IMR-90 (cell line): Measurements from ENCODE around the gene CASP8. TPM values are rescaled to one million over a fixed set of nuclear protein-coding genes. Genes with fewer than 3 reads are reported as not detected.

Source experiments
- ATAC-seq: fragments of 200-7000 bp; cut with Tn5 transposase; 2 replicates; pipeline ENCODE4 v1.9.1; 2020; ENCODE audit warnings: low read depth, mild to moderate bottlenecking, moderate library complexity
- BruUV-seq: library from RNA; stranded (reverse); fragments of 400-500 nt; replicated peaks from 2 replicates; lab custom pipeline; 2021; lab: Mats Ljungman, UMichigan
- CTCF ChIA-PET: fragments of 300-600 bp; formaldehyde crosslinking; extraction: SDS; loops from one replicate; lab custom pipeline; 2021; ENCODE audit warnings: antibody characterized with exemption; lab: Yijun Ruan, JAX
- POLR2A ChIA-PET: fragments of 300-600 bp; sonication (Branson Sonifier 250); formaldehyde crosslinking; loops from one replicate; lab custom pipeline; 2022; ENCODE audit warnings: antibody characterized with exemption; ENCODE audit not compliant: unreplicated experiment; lab: Charles Lee
- DNase-seq: peaks from one replicate; pipeline ENCODE4 v3.0.0; 2013
- H2AFZ ChIP-seq: replicated peaks from 2 replicates; pipeline ENCODE3; 2013; ENCODE audit warnings: low read length, mild to moderate bottlenecking; ENCODE audit not compliant: poor library complexity
- H2AK5ac ChIP-seq: 2 replicates; pipeline ENCODE4 v1.6.1; 2013; ENCODE audit warnings: low read depth, low read length, inconsistent platforms
- H2AK9ac ChIP-seq: replicated peaks from 2 replicates; pipeline ENCODE3; 2013; ENCODE audit warnings: mild to moderate bottlenecking, low read depth, low read length, moderate library complexity; ENCODE audit not compliant: poor library complexity
- H2BK120ac ChIP-seq: 2 replicates; pipeline ENCODE4 v1.6.1; 2013; ENCODE audit warnings: low read depth, low read length, inconsistent platforms
- H2BK15ac ChIP-seq: 3 replicates; pipeline ENCODE4 v1.6.1; 2013; ENCODE audit warnings: low read depth, low read length, inconsistent platforms
- H2BK20ac ChIP-seq: 2 replicates; pipeline ENCODE4 v1.6.1; 2013; ENCODE audit warnings: low read depth, mild to moderate bottlenecking, inconsistent platforms, low read length, moderate library complexity
- H2BK5ac ChIP-seq: 2 replicates; pipeline ENCODE4 v1.6.1; 2013; ENCODE audit warnings: mild to moderate bottlenecking, low read depth, low read length, inconsistent platforms; ENCODE audit not compliant: poor library complexity, severe bottlenecking
- H3K14ac ChIP-seq: replicated peaks from 2 replicates; pipeline ENCODE4 v1.6.1; 2013; ENCODE audit warnings: low read depth, low read length, inconsistent platforms
- H3K18ac ChIP-seq: 2 replicates; pipeline ENCODE4 v1.6.1; 2013; ENCODE audit warnings: low read depth, low read length, control low read depth
- H3K23ac ChIP-seq: 2 replicates; pipeline ENCODE4 v1.6.1; 2013; ENCODE audit warnings: low read depth, low read length, inconsistent platforms
- H3K27ac ChIP-seq: 2 replicates; pipeline ENCODE4 v1.5.1; 2013; ENCODE audit warnings: mild to moderate bottlenecking, control low read depth, low read length; ENCODE audit not compliant: insufficient read depth
- H3K27me3 ChIP-seq: 2 replicates; pipeline ENCODE4 v1.6.1; 2013; ENCODE audit warnings: low read length; ENCODE audit not compliant: control insufficient read depth, insufficient read depth
- H3K36me3 ChIP-seq: 2 replicates; pipeline ENCODE4 v1.6.1; 2013; ENCODE audit warnings: low read length, mixed read lengths; ENCODE audit not compliant: control insufficient read depth, insufficient read depth
- H3K4ac ChIP-seq: 2 replicates; pipeline ENCODE4 v1.6.1; 2013; ENCODE audit warnings: low read depth, low read length, inconsistent platforms
- H3K4me1 ChIP-seq: 2 replicates; pipeline ENCODE4 v1.6.1; 2013; ENCODE audit warnings: low read length, mixed read lengths; ENCODE audit not compliant: control insufficient read depth, insufficient read depth
- H3K4me2 ChIP-seq: 2 replicates; pipeline ENCODE4 v1.6.1; 2013; ENCODE audit warnings: low read depth, mild to moderate bottlenecking, control low read depth, low read length, moderate library complexity
- H3K4me3 ChIP-seq: 2 replicates; pipeline ENCODE4 v1.5.1; 2013; ENCODE audit warnings: low read depth, mild to moderate bottlenecking, control low read depth, low read length, moderate library complexity; ENCODE audit not compliant: insufficient read depth
- H3K56ac ChIP-seq: 2 replicates; pipeline ENCODE4 v1.6.1; 2013; ENCODE audit warnings: low read length, inconsistent platforms; ENCODE audit not compliant: insufficient read depth; ENCODE audit errors: extremely low read depth
- H3K79me1 ChIP-seq, 2 experiments: 2 replicates each; pipeline ENCODE4 v1.6.1; 2013; ENCODE audit warnings: low read length in 2 of 2, inconsistent platforms in 1 of 2, low read depth in 1 of 2
- H3K9ac ChIP-seq: 2 replicates; pipeline ENCODE4 v1.6.1; 2013; ENCODE audit warnings: low read depth, low read length, control low read depth
- H3K9me1 ChIP-seq: 2 replicates; pipeline ENCODE4 v1.6.1; 2013; ENCODE audit warnings: low read length, inconsistent platforms; ENCODE audit not compliant: insufficient read depth
- H3K9me3 ChIP-seq: 2 replicates; pipeline ENCODE4 v1.6.1; 2013; ENCODE audit warnings: low read length; ENCODE audit not compliant: control insufficient read depth, insufficient read depth
- H4K20me1 ChIP-seq: 2 replicates; pipeline ENCODE4 v1.6.1; 2013; ENCODE audit warnings: low read length, inconsistent platforms; ENCODE audit not compliant: insufficient read depth
- H4K5ac ChIP-seq: 2 replicates; pipeline ENCODE4 v1.6.1; 2013; ENCODE audit warnings: mild to moderate bottlenecking, low read depth, low read length, control low read depth
- H4K8ac ChIP-seq, 2 experiments: 2 replicates each; pipeline ENCODE4 v1.6.1; 2013; ENCODE audit warnings: low read depth in 2 of 2, low read length in 2 of 2, control low read depth in 1 of 2, inconsistent platforms in 1 of 2
- H4K91ac ChIP-seq: 2 replicates; pipeline ENCODE4 v1.6.1; 2013; ENCODE audit warnings: low read depth, low read length, inconsistent platforms; ENCODE audit not compliant: insufficient read depth
- RCOR1 ChIP-seq: IDR thresholded peaks from 2 replicates; pipeline ENCODE4 v1.6.1; 2012; ENCODE audit warnings: mild to moderate bottlenecking, low read length, improper control_type of control experiment; ENCODE audit not compliant: insufficient replicate concordance
- WGBS, 2 experiments: methylation state at CpG; one replicate each; pipeline versions ENCODE4 v1.1.5 to v1.1.7; 2013; ENCODE audit warnings: missing lambda C conversion rate in 2 of 2; ENCODE audit not compliant: insufficient read length in 1 of 2; ENCODE audit errors: extremely low coverage in 2 of 2; 5-methylcytosine and 5-hydroxymethylcytosine counted together
- dilution Hi-C: fragments of 300-500 bp; cut with HindIII; formaldehyde crosslinking; loops from one replicate; pipeline ENCODE4 v1.14.3; 2018; ENCODE audit warnings: low sequenced_read_pairs; ENCODE audit not compliant: unreplicated experiment
- in situ Hi-C: fragments of 300-500 bp; cut with MboI; formaldehyde crosslinking; loops from 3 replicates; pipeline ENCODE4 v1.14.3; 2019; ENCODE audit warnings: low sequenced_read_pairs, inconsistent platforms, mixed read lengths
- intact Hi-C: fragments of 100-400 bp; cut with micrococcal nuclease; formaldehyde crosslinking; loops from 2 replicates; pipeline ENCODE4 v1.10.0; 2022
- polyA plus RNA-seq, 3 experiments: library from polyadenylated mRNA; depleted of rRNA; stranded (reverse); fragments of >200 nt; gene quantifications; 2 replicates each; pipeline ENCODE4 v1.2.3, GENCODE V29; 2012; ENCODE audit warnings: low replicate concordance in 1 of 3
- total RNA-seq: library from RNA; depleted of rRNA; stranded (reverse); fragments of >200 nt; gene quantifications from 2 replicates; pipeline ENCODE4 v1.2.3, GENCODE V29; 2012
- TF ChIP-seq, protein P1 (sequence below): conservative IDR thresholded peaks from 2 replicates; pipeline ENCODE4 v1.5.1; 2012; ENCODE audit warnings: mild to moderate bottlenecking, low read depth, low read length, improper control_type of control experiment

CASP8 gene
- total and polyA plus RNA-seq, 2 of the 4 experiments (the other 2 are of a cell fraction) = 13.1 to 17.0 TPM

DNA sequence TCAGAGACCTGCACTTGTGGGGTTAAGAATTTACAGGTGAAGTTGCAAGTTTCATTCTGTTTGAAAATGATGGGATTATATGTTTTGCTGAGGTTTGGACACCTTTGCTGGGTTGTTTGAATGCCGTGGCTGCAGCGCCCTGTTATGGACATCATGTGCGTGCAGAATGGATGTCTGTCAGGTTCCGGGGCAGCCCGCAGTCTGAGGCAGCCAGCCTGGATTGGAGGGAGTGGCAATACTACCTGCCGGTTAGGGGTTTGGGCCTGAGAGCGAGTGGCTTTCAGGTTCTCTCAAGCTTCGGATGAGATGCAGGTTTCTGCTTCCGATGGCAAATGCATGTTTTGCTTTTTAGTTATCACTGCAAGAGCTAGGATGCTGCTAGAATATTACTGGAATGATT is 1.1 kb downstream of the CASP8 start:
- Histone ChIP-seq H2BK120ac (no peak overlapping the region), H3K4me1 (peaks cover 9% of the 10 kb centered on the region), H3K36me3 (peaks cover 4% of the 10 kb centered on the region), H3K18ac (no peak overlapping the region), H3K27ac (no peak overlapping the region), H3K56ac (no peak overlapping the region), H4K5ac (no peak overlapping the region), H2AFZ (peak overlapping the region; percentile 46), H2AK9ac (no peak overlapping the region), H3K4me2 (peak overlapping the region; percentile 59), H4K20me1 (no peaks in the 10 kb centered on the region), H2BK20ac (no peak overlapping the region), H2BK5ac (no peak overlapping the region), H3K9me1 (peaks cover 16% of the 10 kb centered on the region), H3K79me1 (peaks cover 35 to 51% of the 10 kb centered on the region in 2 experiments), H3K4ac (no peak overlapping the region), H2AK5ac (peak overlapping the region; percentile 38), H3K14ac (peak overlapping the region; percentile 9; the same call in 1 of the 2 replicates), H2BK15ac (no peak overlapping the region), H3K9ac (peak overlapping the region; percentile 32; the same call in 1 of the 2 replicates), H3K27me3 (no peaks in the 10 kb centered on the region), H4K8ac (0 out of 4 replicates have a peak overlapping the region, but pooled peaks of 1 of the 2 experiments have one; percentile 10), H4K91ac (no peak overlapping the region), H3K4me3 (no peak overlapping the region), H3K9me3 (no peaks in the 10 kb centered on the region), H3K23ac (no peak overlapping the region)
- intact Hi-C loops (no loop called here), in situ Hi-C loops (no loop called here), dilution Hi-C loops (no loop called here)
- 82% methylated on average over 6 of the region's 9 CpGs; no CpG with 5 or more reads in 1 of the 2 experiments for WGBS, 2 experiments
- CTCF ChIA-PET = no interaction called here
- POLR2A ChIA-PET = interaction anchor here (0.9 kb wide), 1 partner anchor 14 kb away, joined by 3 read pairs; no protein-coding TSS in a partner anchor
- DNase-seq = no peak
- ATAC-seq = no peak
- TF ChIP-seq RCOR1 = no peak
- TF ChIP-seq, protein P1, sequence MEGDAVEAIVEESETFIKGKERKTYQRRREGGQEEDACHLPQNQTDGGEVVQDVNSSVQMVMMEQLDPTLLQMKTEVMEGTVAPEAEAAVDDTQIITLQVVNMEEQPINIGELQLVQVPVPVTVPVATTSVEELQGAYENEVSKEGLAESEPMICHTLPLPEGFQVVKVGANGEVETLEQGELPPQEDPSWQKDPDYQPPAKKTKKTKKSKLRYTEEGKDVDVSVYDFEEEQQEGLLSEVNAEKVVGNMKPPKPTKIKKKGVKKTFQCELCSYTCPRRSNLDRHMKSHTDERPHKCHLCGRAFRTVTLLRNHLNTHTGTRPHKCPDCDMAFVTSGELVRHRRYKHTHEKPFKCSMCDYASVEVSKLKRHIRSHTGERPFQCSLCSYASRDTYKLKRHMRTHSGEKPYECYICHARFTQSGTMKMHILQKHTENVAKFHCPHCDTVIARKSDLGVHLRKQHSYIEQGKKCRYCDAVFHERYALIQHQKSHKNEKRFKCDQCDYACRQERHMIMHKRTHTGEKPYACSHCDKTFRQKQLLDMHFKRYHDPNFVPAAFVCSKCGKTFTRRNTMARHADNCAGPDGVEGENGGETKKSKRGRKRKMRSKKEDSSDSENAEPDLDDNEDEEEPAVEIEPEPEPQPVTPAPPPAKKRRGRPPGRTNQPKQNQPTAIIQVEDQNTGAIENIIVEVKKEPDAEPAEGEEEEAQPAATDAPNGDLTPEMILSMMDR = no peak
- no TSS peak for BruUV-seq
